Tibial artery (tissue), 4 donors: ENCODE results near the gene LRCH1.

Experiments used
- DNase-seq, 2 donors: peaks; one replicate each; pipeline ENCODE4 v3.0.0-alpha.2; 2019
- H3K27ac ChIP-seq, 2 donors: fragments of 200-600 bp; sonication (generic) in 1 of 2; 1 replicate in 1 of 2; 2 replicates in 1 of 2; pipeline ENCODE4 v1.5.1; 2018 to 2019; ENCODE audit warnings: mild to moderate bottlenecking in 1 of 2
- H3K27me3 ChIP-seq, 2 donors: fragments of 200-600 bp; sonication (generic) in 1 of 2; one replicate each; pipeline versions ENCODE4 v1.5.1 to v1.6.0; 2016 to 2019
- H3K36me3 ChIP-seq, 3 donors: fragments of 200-600 bp; sonication (generic) in 2 of 3; one replicate each; pipeline ENCODE4 v1.5.1; 2016 to 2019; ENCODE audit warnings: mild to moderate bottlenecking in 2 of 3
- H3K4me1 ChIP-seq, 4 donors: fragments of 200-600 bp; sonication (generic) in 2 of 4; 1 replicate in 3 of 4; 2 replicates in 1 of 4; pipeline ENCODE4 v1.5.1; 2016 to 2019
- H3K4me3 ChIP-seq, 2 donors: fragments of 200-600 bp; sonication (generic) in 1 of 2; 1 replicate in 1 of 2; 2 replicates in 1 of 2; pipeline ENCODE4 v1.5.1; 2018 to 2019; ENCODE audit warnings: mild to moderate bottlenecking in 2 of 2
- H3K9me3 ChIP-seq, 3 donors: fragments of 200-600 bp; sonication (generic) in 1 of 3; one replicate each; pipeline ENCODE4 v1.5.1; 2016 to 2019
- CTCF ChIP-seq, 2 experiments: fragments of 200-600 bp in 1 of 2; fragments of 450-650 bp in 1 of 2; IDR thresholded peaks; one replicate each; pipeline ENCODE4 v1.5.1; 2017 to 2019; ENCODE audit warnings: antibody characterized with exemption in 2 of 2, mild to moderate bottlenecking in 1 of 2, moderate library complexity in 1 of 2
- intact Hi-C: fragments of 100-400 bp; cut with DNase I; formaldehyde crosslinking; loops from one replicate; pipeline ENCODE4 v1.15.0; 2023; ENCODE audit warnings: low total_unique reads

Gene LRCH1

GRCh38 chr13:46735425-46735824 is 182.5 kb downstream of the LRCH1 start:
- no peak for TF ChIP-seq CTCF (IDR thresholded peaks at IDR 0.05)
- H3K4me3 ChIP-seq: no peak overlapping the region
- DNase-seq: no peak
- no peaks in the 10 kb centered on the region for H3K9me3 ChIP-seq
- peaks cover 0 to 9% (median 0%) of the 10 kb centered on the region in 4 donors for H3K4me1 ChIP-seq
- no peaks in the 10 kb centered on the region for H3K27me3 ChIP-seq
- H3K36me3 ChIP-seq: peaks cover 31 to 51% (median 41%) of the 10 kb centered on the region in 3 donors
- no peak overlapping the region for H3K27ac ChIP-seq
- intact Hi-C loops: no loop called here

- no peak for DNase-seq
- peaks cover 22 to 50% (median 35%) of the 10 kb centered on the region in 3 donors for H3K36me3 ChIP-seq
- no peaks in the 10 kb centered on the region for H3K9me3 ChIP-seq
Measured at GRCh38 chr13:46736541-46737310, 183.8 kb downstream of the LRCH1 start.

GRCh38 chr13:46738055-46738454 is 185.1 kb downstream of the LRCH1 start:
- TF ChIP-seq CTCF (IDR thresholded peaks at IDR 0.05): no peak
- no peak for DNase-seq
- intact Hi-C loops: no loop called here
- peaks cover 10 to 41% (median 35%) of the 10 kb centered on the region in 3 donors for H3K36me3 ChIP-seq
- no peaks in the 10 kb centered on the region for H3K9me3 ChIP-seq
- H3K27me3 ChIP-seq: no peaks in the 10 kb centered on the region
- no peak overlapping the region for H3K27ac ChIP-seq
- no peak overlapping the region for H3K4me3 ChIP-seq
- peaks cover 0 to 9% (median 0%) of the 10 kb centered on the region in 4 donors for H3K4me1 ChIP-seq

More at GRCh38 chr13:46736541-46737310, 183.8 kb downstream of the LRCH1 start:
- TF ChIP-seq CTCF (IDR thresholded peaks at IDR 0.05): no peak
- Histone ChIP-seq H3K27me3 (no peaks in the 10 kb centered on the region), H3K4me1 (peaks cover 0 to 9% (median 0%) of the 10 kb centered on the region in 4 donors), H3K4me3 (no peak overlapping the region), H3K27ac (no peak overlapping the region)
- intact Hi-C loops: no loop called here

GRCh38 chr13:46738766-46739165 is 185.8 kb downstream of the LRCH1 start:
- no peak for TF ChIP-seq CTCF (IDR thresholded peaks at IDR 0.05)
- DNase-seq: no peak
- no peaks in the 10 kb centered on the region for H3K9me3 ChIP-seq
- intact Hi-C loops: no loop called here
- peaks cover 8 to 39% (median 32%) of the 10 kb centered on the region in 3 donors for H3K36me3 ChIP-seq
- peaks cover 0 to 9% (median 0%) of the 10 kb centered on the region in 4 donors for H3K4me1 ChIP-seq
- H3K4me3 ChIP-seq: no peak overlapping the region
- no peaks in the 10 kb centered on the region for H3K27me3 ChIP-seq
- H3K27ac ChIP-seq: no peak overlapping the region

GRCh38 chr13:46739447-46740098 is 186.6 kb downstream of the LRCH1 start:
- Histone ChIP-seq H3K4me3 (no peak overlapping the region), H3K36me3 (peaks cover 12 to 40% (median 32%) of the 10 kb centered on the region in 3 donors), H3K27me3 (no peaks in the 10 kb centered on the region), H3K4me1 (peaks cover 0 to 9% (median 0%) of the 10 kb centered on the region in 4 donors), H3K9me3 (no peaks in the 10 kb centered on the region), H3K27ac (no peak overlapping the region)
- TF ChIP-seq CTCF (IDR thresholded peaks at IDR 0.05): no peak
- no peak for DNase-seq
- intact Hi-C loops: no loop called here
